Pulmonary artery endothelial cell (primary cell): ENCODE results near the gene RABL6. TPM values are rescaled to one million over a fixed set of nuclear protein-coding genes. Genes with fewer than 3 reads are reported as not detected.
"Not testable (repeated sequence)": the region's sequence is repeated elsewhere in the genome, so short reads cannot be mapped to it uniquely, and the experiment has no call there.

ENCODE experiments used
- DNase-seq: peaks from one replicate; pipeline ENCODE4 v3.0.0-alpha.2; 2011; ENCODE audit warnings: low read depth, low spot score
- total RNA-seq: library from RNA; depleted of rRNA; stranded (reverse); fragments of >200 nt; gene quantifications from 2 replicates; pipeline ENCODE4 v1.2.3, GENCODE V29; 2014

RABL6 gene
- total RNA-seq, 1 donor from 2014 or later = 96.1 TPM

DNA sequence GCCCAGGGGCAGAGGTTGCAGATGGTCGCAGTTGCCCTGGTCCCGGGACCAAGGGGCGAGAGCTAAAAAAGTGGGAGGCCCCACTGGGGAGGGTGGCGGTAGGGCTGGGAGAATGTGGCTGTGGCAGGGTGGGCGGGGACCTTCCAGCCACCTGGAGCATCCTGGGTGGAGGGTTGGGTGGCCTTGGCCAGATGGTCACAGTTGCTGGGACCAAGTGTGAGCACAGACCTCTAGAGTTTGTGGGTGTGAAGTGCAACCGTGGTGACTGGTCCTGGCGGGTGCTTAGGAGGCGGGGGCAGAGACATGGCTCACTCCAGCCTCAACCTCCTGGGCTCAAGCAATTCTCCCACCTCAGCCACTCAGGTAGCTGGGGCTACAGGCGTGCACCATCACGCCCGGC lies 72.9 kb downstream of the RABL6 start:
- DNase-seq = no peak

DNA sequence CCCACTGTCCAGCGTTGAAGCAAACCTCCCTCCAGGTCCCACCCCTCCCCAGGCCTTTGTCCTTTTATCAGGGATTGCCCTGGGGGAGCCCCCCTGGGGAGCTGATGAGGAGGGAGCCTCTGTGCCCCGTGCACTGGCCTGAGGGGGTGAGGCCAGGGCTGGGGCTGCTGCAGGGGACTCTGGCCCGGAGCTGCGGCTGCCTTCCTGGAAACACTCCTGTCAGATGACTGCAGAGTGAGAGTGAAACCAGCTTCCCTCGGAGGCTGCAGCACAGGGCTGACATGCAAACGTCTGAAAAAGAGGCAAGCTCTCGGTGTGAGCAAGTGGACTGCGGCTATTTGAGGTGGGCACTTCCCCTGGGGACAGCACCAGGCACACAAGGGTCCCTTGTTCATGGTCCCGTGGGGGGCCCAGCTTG lies 74.0 kb downstream of the RABL6 start:
- no peak for DNase-seq

DNA sequence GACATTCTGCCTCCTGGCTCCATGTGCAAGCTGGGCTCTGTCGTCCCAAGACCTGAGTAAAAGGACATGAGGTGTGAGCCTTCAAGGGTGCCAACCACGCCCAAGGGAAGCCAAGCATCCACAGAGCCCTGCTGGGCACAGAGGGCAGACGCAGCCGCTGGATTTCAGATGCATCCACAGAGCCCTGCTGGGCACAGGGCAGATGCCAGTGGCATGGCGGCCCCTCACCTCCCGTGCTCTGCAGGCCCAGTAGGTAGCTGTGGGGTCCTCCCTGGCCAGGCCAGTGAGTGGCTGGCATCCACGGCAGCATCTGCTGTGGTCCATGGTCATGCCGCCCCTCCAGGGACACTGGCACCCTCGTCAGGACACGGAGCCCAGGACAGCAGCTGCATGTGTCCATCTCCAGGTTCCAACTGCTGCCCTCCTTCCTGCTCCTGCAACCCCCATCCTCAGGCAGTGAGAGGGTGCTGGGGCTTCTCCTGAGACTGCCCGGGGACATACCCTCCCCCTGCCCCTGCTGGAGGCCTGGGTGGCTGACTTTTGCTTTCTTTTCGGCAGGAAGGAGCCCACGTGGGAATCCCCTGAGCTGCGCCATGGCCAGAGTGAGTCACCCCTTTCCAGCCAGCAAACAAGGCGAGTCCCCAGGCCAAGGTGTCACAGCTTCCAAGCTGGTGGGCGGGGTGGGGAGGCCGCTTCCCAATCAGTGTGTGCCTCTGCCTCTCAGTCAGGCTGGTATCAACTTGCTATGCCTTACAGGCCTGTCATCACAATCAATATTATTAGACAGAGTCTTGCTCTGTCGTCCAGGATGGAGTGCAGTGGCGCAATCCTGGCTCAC lies 74.6 kb downstream of the RABL6 start:
- peak; percentile 35 for DNase-seq

DNA sequence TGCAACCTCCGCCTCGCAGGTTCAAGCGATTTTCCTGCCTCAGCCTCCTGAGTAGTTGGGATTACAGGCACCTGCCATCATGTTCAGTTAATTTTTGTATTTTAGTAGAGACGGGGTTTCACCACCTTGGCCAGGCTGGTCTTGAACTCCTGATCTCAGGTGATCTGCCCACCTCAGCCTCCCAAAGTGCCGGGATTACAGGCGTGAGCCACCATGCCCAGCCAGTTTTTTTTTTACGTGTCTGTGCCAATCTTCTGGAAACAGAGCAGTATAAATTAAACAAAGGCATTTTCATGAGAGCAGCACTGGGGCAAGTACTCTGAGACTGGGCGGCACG lies 75.2 kb downstream of the RABL6 start:
- not testable (repeated sequence) for DNase-seq

DNA sequence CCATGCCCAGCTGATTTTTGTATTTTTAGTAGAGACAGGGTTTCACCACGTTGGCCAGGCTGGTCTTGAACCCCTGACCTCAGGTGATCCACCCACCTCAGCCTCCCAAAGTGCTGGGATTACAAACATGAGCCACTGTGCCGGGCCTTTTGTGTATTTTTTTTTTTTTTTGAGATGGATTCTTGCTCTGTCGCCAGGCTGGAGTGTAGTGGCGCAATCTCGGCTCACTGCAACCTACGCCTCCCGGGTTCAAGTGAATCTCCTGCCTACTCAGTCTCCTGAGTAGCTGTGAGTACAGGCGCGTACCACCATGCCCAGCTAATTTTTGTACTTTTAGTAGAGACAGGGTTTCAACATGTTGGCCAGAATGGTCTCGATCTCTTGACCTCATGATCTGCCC lies 75.9 kb downstream of the RABL6 start:
- DNase-seq = not testable (repeated sequence)

DNA sequence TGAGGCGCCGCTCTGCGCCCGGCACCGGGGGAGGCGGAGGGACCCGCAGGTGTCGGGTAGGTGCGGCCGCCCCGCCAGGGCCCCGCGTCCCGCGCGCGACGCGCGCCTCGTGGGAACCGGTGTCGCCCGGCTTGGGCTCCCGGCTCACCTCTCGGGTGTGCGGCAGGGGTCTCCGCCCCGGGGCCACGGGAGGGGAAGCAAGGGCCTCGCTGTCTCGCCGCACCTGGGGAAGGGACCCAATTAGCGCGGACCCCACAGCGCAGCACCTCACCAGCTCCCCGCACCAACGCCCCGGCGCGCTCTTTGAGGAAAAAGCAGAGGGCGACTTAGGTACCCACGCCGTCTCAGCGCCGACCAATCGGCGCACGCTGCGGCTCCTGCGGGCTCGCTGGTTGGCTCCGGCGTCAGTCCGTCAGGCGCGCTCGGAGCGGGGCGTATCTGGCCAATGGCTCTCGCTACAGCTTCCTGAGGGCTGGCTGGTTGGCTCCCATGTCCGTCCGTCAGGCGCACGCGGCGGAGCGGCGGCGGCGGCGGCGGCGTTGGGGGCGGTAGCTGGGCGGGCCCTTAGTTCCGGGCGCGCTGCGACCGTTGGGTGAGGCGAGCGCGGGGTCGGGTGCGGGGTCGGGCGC lies 78.3 kb downstream of the RABL6 start, which contains the start of gene TRAF2:
TSS of gene TRAF2 (plus strand) at position 567 of the 629 bp plus-strand sequence. CDS start 12,225 bp downstream, outside the sequence.
- DNase-seq = peak; percentile 97

DNA sequence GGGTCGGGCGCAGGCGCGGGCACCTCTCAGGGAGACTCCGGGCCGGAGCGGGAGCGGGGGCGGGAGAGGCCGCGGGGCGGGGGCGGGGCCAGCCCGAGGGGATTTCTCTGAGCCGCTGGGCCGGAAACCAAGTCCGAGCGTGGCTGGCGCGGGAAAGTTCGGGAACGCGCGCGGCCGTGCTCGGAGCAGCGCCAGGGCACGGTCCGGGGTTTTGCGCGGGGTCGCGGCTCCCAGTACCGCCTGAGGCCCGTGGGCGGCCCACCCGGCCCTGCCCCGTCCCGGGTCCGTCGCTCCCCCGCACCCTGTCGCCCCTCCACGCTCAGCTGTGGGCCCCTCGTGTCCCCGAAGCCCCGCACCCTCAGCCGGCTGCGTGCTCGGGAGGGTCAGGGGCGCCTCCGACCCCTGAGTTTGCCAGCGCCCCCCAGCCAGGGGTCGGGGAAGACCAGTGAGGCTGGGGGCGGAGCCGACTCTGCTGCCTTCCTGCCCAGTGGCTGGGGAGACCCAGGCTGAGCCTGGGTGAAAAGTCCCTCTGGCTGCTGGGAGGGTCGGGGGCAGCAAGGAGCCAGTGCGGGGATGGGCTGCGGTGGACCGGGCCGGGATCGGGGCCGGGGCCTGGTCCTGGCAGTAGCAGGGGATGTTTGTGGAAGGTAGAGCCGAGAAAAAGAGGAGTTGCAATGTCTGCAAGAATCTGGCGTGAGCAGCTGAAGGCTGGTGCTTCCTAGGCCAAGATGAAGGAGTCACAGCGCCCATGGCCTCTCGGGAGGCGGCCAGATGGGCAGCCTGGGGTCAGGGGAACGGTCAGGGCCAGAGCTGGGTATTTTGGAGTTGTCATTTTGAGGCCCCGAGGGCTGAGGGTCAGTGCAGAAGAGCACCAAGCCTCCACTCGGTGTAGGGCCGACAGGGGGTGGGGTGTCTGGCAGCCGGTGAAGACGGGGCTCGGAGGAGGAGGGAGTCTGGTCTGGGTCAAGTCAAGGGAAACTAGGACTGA lies 79.2 kb downstream of the RABL6 start:
- DNase-seq = no peak

DNA sequence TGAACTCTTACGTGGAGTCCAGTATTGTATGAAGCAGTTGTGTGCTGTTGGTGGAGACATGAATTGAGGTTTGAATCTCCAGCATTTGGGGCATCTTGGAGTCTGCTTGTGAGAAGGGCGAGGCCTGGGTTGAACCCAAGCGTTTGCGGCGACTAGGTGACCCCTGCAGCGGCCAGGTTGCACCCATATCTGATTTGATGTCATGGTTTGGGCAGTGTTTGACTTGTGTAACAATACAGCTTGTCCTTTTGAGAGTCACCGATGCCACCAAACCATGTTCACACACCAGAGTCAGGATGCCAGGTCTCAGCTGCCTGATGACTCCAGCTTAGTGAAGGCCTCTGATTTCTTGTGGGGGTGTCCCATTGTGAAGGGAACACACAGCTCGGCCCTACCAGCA lies 80.7 kb downstream of the RABL6 start:
- DNase-seq = no peak

DNA sequence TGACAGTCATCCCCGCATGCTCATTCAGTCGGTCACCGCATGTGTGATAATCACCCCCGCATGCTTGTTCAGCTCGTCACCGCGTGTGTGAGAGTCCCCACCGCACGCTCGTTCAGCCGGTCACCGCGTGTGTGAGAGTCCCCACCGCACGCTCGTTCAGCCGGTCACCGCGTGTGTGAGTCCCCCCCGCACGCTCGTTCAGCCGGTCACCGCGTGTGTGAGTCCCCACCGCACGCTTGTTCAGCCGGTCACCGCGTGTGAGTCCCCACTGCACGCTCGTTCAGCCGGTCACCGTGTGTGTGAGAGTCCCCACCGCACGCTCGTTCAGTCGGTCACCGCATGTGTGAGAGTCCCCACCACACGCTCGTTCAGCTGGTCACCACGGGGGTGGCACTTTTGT lies 82.1 kb downstream of the RABL6 start:
- DNase-seq = no peak

DNA sequence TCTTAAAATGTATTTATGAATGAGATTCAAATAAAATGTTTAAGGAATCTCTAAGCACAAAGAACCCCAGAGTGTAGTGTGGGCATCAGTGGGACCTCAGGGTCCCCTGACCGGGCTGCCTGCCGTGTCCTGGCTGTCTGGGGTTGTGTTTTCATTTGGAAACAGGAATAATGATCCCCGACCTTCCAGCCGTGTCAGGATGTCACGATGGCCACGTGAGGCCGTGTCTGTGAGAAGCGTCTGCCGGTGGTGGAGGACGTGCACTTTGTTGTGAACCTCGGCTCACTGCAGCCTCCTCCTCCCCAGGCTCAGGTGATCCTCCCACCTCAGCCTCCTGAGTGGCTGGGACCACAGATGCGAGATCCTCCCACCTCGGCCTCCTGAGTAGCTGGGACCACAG lies 82.9 kb downstream of the RABL6 start:
- no peak for DNase-seq

Other genes with a start within 250 kb of the RABL6 start
- 450 and 500 TPM in 2 replicates for gene EGFL7, start 145.0 kb upstream of the RABL6 start, total RNA-seq
- 48.9 and 49.9 TPM in 2 replicates for gene AGPAT2, start 120.5 kb upstream of the RABL6 start, total RNA-seq
- gene DIPK1B, start 95.4 kb upstream of the RABL6 start, total RNA-seq = 152 and 177 TPM in 2 replicates
- gene LCN10, start 65.0 kb upstream of the RABL6 start, total RNA-seq = under 0.01 TPM in 1 of 2 replicates, not detected in the other
- not detected in 2 replicates for gene LCN6, start 59.4 kb upstream of the RABL6 start, total RNA-seq
- gene LCN8, start 49.7 kb upstream of the RABL6 start, total RNA-seq = not detected in 2 replicates
- gene LCN15, start 43.4 kb upstream of the RABL6 start, total RNA-seq = not detected in 2 replicates
- 47.5 and 73.2 TPM in 2 replicates for gene TMEM141, start 16.6 kb upstream of the RABL6 start, total RNA-seq
- gene CCDC183, start 11.6 kb upstream of the RABL6 start, total RNA-seq = 0.18 and 0.26 TPM in 2 replicates
- gene AJM1, start 34.5 kb downstream of the RABL6 start, total RNA-seq = 0.66 and 0.78 TPM in 2 replicates
- 150 and 171 TPM in 2 replicates for gene PHPT1, start 41.5 kb downstream of the RABL6 start, total RNA-seq
- 0.86 and 2.1 TPM in 2 replicates for gene MAMDC4, start 44.4 kb downstream of the RABL6 start, total RNA-seq
- gene EDF1, start 58.4 kb downstream of the RABL6 start, total RNA-seq = 279 and 309 TPM in 2 replicates
- gene TRAF2, start 78.6 kb downstream of the RABL6 start, total RNA-seq = 12.7 and 23.9 TPM in 2 replicates
- 171 and 182 TPM in 2 replicates for gene FBXW5, start 136.8 kb downstream of the RABL6 start, total RNA-seq
- gene C8G, start 137.3 kb downstream of the RABL6 start, total RNA-seq = 0.67 TPM in 1 of 2 replicates, not detected in the other
- not detected in 2 replicates for gene LCN12, start 144.3 kb downstream of the RABL6 start, total RNA-seq
- not detected in 2 replicates for gene PTGDS, start 169.6 kb downstream of the RABL6 start, total RNA-seq
- gene LCNL1, start 175.0 kb downstream of the RABL6 start, total RNA-seq = not detected in 2 replicates
- 17.8 and 18.0 TPM in 2 replicates for gene PAXX, start 184.5 kb downstream of the RABL6 start, total RNA-seq
- 0.33 and 0.46 TPM in 2 replicates for gene CLIC3, start 188.6 kb downstream of the RABL6 start, total RNA-seq
- 7.9 and 15.7 TPM in 2 replicates for gene ABCA2, start 220.3 kb downstream of the RABL6 start, total RNA-seq
- not detected in 2 replicates for gene FUT7, start 224.1 kb downstream of the RABL6 start, total RNA-seq
- 31.2 and 33.0 TPM in 2 replicates for gene NPDC1, start 238.2 kb downstream of the RABL6 start, total RNA-seq
- not detected in 2 replicates for gene ENTPD2, start 246.1 kb downstream of the RABL6 start, total RNA-seq